HG02763 (cell line): Measurements from ENCODE around the gene PCSK6.

Source experiments
- ATAC-seq: cut with Tn5 transposase; IDR thresholded peaks from one replicate; pipeline ENCODE4 v1.9.1; 2021; ENCODE audit warnings: mild to moderate bottlenecking, moderate library complexity; ENCODE audit not compliant: unreplicated experiment

PCSK6 gene

DNA sequence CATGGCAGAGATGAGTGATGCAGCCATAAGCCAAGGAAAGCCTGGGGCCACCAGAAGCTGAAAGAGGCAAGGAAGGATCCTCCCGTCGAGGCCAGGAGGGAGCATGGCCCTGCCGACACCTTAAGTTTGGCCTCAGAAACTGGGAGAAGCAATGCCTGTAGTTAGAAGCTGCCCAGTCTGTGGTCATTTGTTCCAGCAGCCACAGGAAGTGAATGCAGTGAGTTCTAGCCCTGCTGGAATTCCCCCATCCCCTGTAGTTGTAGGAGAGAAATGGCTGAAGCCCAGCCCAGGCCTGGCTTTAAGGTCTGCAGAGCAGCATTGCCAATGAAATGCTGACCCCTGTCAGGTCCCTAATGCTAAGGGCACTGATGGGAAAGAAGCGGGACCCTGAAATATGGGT is 225.5 kb downstream of the PCSK6 start:
- no peak for ATAC-seq

DNA sequence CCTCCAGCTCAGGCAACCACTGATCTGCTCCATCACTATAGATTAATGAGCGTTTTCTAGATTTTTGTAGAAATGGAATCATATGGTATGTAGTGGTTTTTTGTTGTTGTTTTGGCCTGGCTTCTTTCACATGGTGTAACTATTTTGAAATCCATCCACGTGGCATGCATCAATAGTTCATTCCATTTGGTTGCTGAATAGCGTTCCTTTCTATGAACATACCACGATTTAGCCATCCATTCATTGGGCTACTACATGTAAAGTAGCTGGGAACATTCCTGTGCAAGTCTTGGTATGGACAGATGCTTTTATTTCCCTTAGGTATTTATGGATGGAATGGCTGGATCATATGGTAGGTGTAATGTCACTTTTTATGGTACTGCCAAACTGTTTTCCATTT is 227.0 kb downstream of the PCSK6 start:
- no peak for ATAC-seq

DNA sequence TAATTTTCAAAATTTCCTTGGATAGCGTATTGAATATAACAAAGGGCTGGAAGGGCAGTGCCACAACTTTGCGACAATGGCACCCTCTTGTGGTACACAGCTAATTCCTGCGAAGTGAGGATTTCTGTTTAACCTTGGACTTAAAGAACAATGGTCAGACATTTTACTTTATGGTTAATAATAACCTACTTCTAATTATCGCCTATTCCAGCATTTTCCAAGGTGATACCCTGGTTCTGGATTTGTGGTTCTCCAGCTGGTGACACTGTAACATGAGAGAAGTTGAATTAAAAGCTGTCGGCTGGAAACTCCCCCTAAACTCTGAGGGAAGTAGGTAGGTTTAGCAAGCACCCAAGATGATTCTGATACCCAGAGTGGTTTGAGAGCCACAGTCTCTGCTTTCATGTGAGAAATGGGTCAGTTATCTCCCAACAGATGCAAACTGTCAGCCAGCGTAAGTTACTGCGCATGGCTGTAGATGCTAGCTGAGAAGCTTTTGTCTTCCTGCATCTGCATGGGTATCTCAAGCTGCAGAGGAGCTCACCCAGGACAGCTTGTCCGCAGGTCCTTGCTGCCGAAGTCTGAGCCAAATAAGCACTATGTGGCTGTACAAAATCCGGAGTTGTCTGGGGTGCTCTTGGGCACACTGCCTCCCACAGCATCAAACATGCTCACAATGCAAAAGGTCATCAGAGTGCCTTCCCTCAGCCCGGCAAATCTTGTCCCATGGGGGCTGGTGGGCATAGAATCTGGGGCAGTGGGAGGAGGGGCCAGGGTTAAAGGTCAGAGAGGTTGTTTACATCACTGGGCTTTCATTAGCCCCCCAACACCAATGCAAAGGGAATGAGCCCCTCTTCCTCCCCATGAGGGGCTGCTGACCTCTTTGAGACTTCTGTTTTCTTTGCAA is 231.0 kb downstream of the PCSK6 start:
- no peak for ATAC-seq

DNA sequence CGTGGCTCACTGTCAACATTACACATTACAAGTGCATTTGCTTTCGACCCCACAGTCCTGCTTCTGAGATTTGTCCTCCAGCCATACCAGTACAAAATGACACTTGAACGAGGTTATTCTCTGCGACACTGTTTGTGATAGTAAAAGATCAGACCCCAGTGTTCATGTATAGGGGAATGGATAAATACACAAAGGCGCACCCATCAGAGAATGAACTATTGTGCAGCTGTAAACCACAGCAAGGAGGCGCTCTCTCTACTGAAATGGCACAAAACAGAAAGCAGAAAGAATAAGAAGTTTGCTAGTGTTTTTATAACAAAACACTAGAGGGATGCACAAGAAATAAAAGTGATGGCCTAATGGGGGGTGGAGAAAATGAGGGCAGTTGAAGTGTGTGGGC is 232.8 kb downstream of the PCSK6 start:
- ATAC-seq = no peak

DNA sequence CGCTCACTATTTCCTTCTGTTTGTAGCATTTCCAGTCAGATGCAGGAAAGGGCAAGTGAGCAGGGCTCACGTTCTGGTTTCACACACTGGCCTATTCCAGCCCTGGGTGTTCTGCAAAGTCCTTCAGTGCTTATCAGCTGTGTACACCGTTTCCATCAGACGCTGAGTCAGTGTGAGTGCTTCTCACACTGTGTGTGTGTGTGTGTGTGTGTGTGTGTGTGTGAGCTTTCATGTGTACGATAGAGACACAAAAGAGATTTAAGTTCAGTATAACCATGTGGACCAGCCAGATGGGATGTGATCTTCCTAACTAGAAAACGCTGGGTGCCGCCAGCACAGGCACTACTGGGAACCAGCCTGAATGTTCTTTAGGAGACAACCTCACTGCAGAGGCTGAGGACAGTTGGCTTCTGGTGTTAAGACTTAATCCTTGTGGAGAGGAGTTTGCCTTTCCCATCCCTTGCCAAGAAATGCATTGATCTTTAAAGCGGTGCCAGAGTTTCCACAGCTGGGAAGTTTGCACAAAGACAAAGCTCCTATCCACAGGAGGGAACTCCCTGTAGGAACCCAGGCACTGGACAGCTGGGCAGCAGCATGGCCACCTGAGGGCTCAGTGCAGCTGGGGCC is 233.8 kb downstream of the PCSK6 start:
- ATAC-seq = no peak

DNA sequence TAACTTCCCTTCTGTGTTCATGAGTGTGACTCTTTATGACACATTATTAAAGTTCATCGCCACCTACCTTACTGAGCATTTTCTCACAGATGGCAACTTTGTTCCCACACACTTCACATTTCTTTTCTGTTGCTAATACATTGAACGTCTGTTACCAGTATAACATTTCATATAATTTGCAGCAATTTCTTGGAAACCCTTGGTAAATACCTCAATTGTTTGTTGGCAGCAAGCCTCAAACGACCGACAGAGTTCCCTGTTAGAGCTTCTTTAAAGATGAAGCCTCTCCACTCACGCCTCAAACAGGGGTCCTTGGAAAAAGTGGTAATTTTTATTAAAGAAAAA is 234.5 kb downstream of the PCSK6 start:
- no peak for ATAC-seq

DNA sequence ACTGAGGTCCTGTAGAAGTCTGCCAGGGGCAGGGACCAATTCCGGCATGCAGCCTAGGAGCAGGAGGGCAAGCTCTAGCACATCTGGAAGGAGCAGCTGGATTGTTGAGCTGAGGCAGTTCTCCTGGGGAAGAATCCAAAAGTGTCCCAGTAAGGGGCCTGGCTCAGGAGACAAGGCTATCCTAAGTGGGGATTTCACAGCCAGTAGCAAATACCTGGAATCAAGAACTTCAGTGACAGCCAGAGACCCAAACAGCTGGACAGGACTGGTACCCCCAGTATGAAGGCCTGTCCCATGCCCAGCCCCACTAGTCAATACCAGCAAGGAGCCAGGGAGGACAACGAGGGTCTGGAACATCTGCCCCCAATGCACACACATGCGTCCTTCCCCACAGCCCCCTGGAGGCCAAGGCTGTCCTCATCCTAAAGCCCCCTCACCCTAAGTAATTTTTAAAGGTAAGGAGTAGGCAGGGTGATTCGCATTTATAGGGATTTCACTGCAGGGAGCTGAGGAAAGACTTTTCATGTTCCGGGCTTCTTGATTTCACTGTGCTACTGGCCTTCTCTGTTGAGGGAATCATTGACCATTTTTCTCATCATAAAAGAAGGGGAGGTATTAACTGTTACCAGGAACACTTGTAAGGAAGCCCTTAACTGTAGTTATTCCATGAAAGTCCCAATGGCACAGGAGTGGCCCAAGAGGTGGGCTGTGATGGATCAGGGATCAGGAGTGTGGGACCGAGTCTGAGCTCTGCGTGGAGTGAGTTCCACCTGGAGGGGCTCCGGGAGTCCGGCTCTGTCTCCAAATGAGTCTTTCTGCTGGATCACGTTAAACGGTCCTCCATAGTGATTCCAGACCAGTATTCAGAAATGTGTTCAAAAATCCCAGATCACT is 235.1 kb downstream of the PCSK6 start:
- no peak for ATAC-seq
